Measurements from ENCODE around the gene WFDC9.
"Not testable (repeated sequence)": the region's sequence is repeated elsewhere in the genome, so short reads cannot be mapped to it uniquely, and the experiment has no call there.

WFDC9 gene

GRCh38 chr20:45593498-45593897, 37.6 kb downstream of the WFDC9 start:
- in situ Hi-C loops (cut with MboI; ENCODE audit: low sequenced_read_pairs), result no loop called here

- in situ Hi-C loops (cut with MboI; ENCODE audit: low sequenced_read_pairs), result no loop called here
Observed at GRCh38 chr20:45592574-45593189, 38.4 kb downstream of the WFDC9 start.

DNA sequence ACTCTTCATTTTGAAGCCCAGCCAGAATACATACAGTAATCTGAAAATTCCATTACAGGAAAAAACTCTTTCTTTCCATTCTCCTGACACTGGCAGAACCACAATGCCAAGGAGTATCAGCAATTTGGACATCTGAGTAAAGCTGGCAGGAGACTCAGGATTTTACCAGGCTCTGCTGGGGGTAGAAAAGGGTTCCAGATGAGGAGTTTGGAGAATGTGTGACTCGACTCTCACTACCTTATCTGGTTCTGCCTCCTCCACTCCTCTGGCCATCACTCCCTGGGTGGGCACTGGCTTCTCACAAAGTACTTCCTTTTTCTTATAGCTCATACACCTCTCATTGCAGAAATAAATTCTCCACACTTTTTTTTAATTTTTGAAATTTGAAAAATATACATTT, 41.4 kb downstream of the WFDC9 start:
- in situ Hi-C loops (cut with MboI; ENCODE audit: low sequenced_read_pairs), result no loop called here

DNA sequence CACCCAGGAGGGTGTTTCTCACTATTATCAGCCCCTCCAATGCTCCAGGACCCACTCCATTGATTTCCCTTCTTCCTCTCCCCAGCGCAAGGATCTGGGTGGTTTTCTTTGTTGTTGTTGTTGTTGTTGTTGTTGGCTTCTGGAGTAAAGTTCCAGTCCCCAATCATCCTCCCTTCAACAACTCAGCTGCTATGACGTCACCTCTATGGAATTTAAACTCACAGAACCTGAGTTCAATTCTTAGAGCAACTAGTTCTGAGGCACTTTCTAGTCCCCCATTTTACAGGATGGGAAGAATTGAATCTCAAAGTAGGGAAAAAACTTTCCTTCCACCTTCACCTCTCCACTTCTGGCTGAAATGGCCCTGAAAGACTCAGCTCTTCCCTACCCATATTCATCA, 42.3 kb downstream of the WFDC9 start:
- in situ Hi-C loops (cut with MboI; ENCODE audit: low sequenced_read_pairs), result no loop called here

- in situ Hi-C loops (cut with MboI; ENCODE audit: low sequenced_read_pairs), result not testable (repeated sequence)
Observed at GRCh38 chr20:45585986-45586385, 45.1 kb downstream of the WFDC9 start.

DNA sequence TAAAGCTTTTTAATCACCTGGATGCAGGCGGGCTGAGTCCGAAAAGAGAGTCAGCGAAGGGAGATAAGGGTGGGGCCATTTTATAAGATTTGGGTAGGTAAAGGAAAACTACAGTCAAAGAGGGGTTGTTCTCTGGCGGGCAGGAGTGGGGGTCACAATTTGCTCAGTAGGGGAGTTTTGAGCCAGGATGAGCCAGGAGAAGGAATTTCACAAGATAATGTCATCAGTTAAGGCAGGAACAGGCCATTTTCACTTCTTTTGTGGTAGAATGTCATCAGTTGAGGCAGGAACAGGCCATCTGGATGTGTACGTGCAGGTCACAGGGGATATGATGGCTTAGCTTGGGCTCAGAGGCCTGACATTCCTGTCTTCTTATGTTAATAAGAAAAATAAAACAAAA, 46.8 kb downstream of the WFDC9 start:
- in situ Hi-C loops (cut with MboI; ENCODE audit: low sequenced_read_pairs), result not testable (repeated sequence)

DNA sequence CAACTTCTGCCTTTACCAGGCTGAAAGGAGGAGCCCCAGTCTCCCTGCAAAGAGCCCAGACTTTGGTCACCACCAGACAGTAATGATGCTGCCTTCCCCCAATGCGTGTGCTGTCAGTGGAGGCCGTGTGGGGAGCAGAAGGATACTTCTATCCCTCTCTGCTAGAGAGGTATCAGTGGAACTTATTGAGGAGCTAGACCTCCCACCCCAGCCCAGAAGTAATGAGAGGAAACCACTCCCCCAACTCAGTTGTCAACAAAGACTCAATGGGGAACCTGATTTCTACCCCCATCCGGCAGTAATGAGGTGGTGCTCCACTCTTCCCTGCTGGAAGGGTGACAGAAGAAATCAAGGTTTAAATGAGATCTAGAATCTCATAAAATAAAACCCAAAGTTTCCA, 47.6 kb downstream of the WFDC9 start:
- in situ Hi-C loops (cut with MboI; ENCODE audit: low sequenced_read_pairs), result no loop called here

DNA sequence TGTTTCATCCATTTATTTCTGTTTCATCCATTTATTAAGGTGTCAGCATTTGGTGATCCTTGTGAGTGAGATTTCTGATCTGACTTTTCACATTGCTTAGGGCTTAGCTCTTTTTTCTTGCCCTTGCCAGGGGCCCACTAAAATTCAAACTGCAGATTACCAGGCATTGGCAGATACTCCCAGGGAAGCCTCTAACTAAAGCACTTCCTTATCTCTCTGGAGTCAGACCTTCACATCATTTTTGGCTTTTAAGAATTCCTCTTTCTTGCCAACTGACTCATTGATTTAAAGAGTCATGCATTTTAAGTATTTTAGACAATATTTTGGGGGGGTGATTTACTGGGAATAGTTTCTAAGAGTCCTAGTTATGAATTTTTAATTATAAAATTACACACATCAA, 49.4 kb downstream of the WFDC9 start:
- in situ Hi-C loops (cut with MboI; ENCODE audit: low sequenced_read_pairs), result no loop called here

- in situ Hi-C loops (cut with MboI; ENCODE audit: low sequenced_read_pairs), result no loop called here
Observed at GRCh38 chr20:45579184-45579583, 51.9 kb downstream of the WFDC9 start, which contains the start of gene WFDC8. TSS of gene WFDC8 (minus strand) at chr20:45579284. CDS start at chr20:45579247, 37 bp downstream.

- in situ Hi-C loops (cut with MboI; ENCODE audit: low sequenced_read_pairs), result no loop called here
Observed at GRCh38 chr20:45578231-45578630, 52.9 kb downstream of the WFDC9 start.

DNA sequence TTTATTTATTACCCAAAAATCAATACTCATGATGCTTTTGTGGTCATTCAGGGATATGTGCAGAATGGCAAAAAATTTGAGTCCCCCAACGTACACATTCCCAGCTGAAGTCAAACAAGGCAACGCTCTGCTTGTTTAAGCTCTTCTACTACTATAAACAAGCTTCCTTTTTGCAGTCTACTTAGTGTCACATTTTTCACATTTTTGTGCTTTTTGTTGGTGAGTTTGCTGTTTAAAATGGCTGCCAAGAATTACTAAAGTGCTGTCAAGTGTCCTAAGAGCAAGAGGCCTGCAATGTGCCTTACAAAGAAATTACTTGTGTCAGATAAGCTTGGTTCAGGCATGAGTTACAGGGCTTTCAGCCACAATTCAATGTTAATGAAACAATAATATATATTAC, 54.1 kb downstream of the WFDC9 start:
- in situ Hi-C loops (cut with MboI; ENCODE audit: low sequenced_read_pairs), result no loop called here

GRCh38 chr20:45575931-45576330, 55.2 kb downstream of the WFDC9 start:
- in situ Hi-C loops (cut with MboI; ENCODE audit: low sequenced_read_pairs), result no loop called here

GRCh38 chr20:45569650-45570049, 61.4 kb downstream of the WFDC9 start:
- in situ Hi-C loops (cut with MboI; ENCODE audit: low sequenced_read_pairs), result not testable (repeated sequence)

DNA sequence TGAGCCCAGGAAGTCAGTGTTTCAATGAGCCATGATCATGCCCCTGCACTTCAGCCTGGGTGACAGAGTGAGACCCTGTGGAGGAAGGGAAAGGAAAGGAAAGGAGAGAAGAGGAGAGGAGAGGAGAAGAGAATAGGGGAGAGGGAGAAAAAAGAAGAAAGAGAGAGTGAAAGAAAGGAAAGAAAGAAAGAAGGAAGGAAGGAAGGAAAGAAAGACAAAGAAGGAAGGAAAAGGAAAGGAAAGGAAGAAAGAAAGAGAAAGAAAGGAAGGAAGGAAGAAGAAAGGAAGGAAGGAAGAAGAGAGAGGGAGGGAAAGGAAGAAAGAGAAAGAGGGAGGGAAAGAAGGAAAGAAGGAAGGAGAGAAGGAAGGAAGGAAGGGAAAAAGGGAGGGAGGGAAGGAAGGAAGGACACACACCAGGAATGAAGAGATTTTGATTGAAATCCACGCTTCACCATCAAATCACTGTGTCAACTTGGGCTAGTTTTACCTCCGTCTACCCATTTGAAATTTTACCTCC, 66.3 kb downstream of the WFDC9 start:
- in situ Hi-C loops (cut with MboI; ENCODE audit: low sequenced_read_pairs), result no loop called here

Data from hTERT RPE-1 (cell line).